ENCODE measurements around the gene KCNK4. TPM values are rescaled to one million over a fixed set of nuclear protein-coding genes. Genes with fewer than 3 reads are reported as not detected.

Gene KCNK4
- under 0.01 TPM in 1 of 2 replicates, not detected in the other for total RNA-seq

GRCh38 chr11:64291262-64291751 lies at the start of gene KCNK4:
TSS of gene KCNK4 (plus strand) at chr11:64291302. CDS start at chr11:64293019, 1,717 bp downstream.

GRCh38 chr11:64246871-64247728 lies 44.0 kb upstream of the KCNK4 start, which contains the start of gene PPP1R14B:
TSS of gene PPP1R14B (minus strand) at chr11:64246943. CDS start at chr11:64246673, 270 bp downstream.

GRCh38 chr11:64251016-64251752 lies 39.9 kb upstream of the KCNK4 start, which contains the start of gene PLCB3:
TSS of gene PLCB3 (plus strand) at chr11:64251530. CDS start at chr11:64251650, 120 bp downstream.

GRCh38 chr11:64284048-64284961 lies 6.8 kb upstream of the KCNK4 start, which contains the start of gene BAD:
TSS of gene BAD (minus strand) at chr11:64284665. CDS start at chr11:64284368, 297 bp downstream.

GRCh38 chr11:64284962-64285884 lies 5.9 kb upstream of the KCNK4 start, which contains the start of gene GPR137:
TSS of gene GPR137 (plus strand) at chr11:64285848. CDS start at chr11:64286525, 677 bp downstream.

GRCh38 chr11:64299847-64300648 lies 8.9 kb downstream of the KCNK4 start, which contains the start of gene CATSPERZ:
TSS of gene CATSPERZ (plus strand) at chr11:64300358. CDS start at chr11:64300411, 53 bp downstream.

GRCh38 chr11:64305075-64305690 lies 14.1 kb downstream of the KCNK4 start, which contains the start of gene ESRRA:
TSS of gene ESRRA (plus strand) at chr11:64305524. CDS start at chr11:64307180, 1,656 bp downstream.

GRCh38 chr11:64317325-64317960 lies 26.3 kb downstream of the KCNK4 start, which contains the start of gene TRMT112:
TSS of gene TRMT112 (minus strand) at chr11:64317559. CDS start at chr11:64317526, 33 bp downstream.

GRCh38 chr11:64317961-64318765 lies 27.1 kb downstream of the KCNK4 start, which contains the start of gene PRDX5:
TSS of gene PRDX5 (plus strand) at chr11:64318121. CDS start at chr11:64318216, 95 bp downstream.

GRCh38 chr11:64339754-64340408 lies 48.8 kb downstream of the KCNK4 start, which contains the start of gene CCDC88B:
TSS of gene CCDC88B (plus strand) at chr11:64340204. CDS start at chr11:64340267, 63 bp downstream.

Small RNA genes lying within 50 kb of the gene (small RNA-seq; reads per million reads assigned to genes)
- gene MIR7155: not detected
- gene RF00019: not detected

Other genes with a start within 250 kb of the KCNK4 start
- gene MACROD1, start 125.2 kb upstream of the KCNK4 start, total RNA-seq: 7.2 and 19.6 TPM in 2 replicates
- 57.3 and 97.9 TPM in 2 replicates for gene STIP1, start 105.1 kb upstream of the KCNK4 start, total RNA-seq
- gene FERMT3, start 84.6 kb upstream of the KCNK4 start, total RNA-seq: 0.39 and 0.43 TPM in 2 replicates
- gene TRPT1, start 65.1 kb upstream of the KCNK4 start, total RNA-seq: 31.4 and 36.7 TPM in 2 replicates
- gene NUDT22, start 65.0 kb upstream of the KCNK4 start, total RNA-seq: 42.0 and 67.0 TPM in 2 replicates
- gene DNAJC4, start 60.8 kb upstream of the KCNK4 start, total RNA-seq: 10.0 and 34.9 TPM in 2 replicates
- gene VEGFB, start 56.7 kb upstream of the KCNK4 start, total RNA-seq: 18.1 and 19.2 TPM in 2 replicates
- gene FKBP2, start 50.2 kb upstream of the KCNK4 start, total RNA-seq: 25.8 and 70.3 TPM in 2 replicates
- 118 and 386 TPM in 2 replicates for gene PPP1R14B, start 44.4 kb upstream of the KCNK4 start, total RNA-seq
- 34.9 and 60.6 TPM in 2 replicates for gene PLCB3, start 39.8 kb upstream of the KCNK4 start, total RNA-seq
- 68.3 and 93.5 TPM in 2 replicates for gene BAD, start 6.6 kb upstream of the KCNK4 start, total RNA-seq
- 19.2 and 20.0 TPM in 2 replicates for gene GPR137, start 5.5 kb upstream of the KCNK4 start, total RNA-seq
- gene CATSPERZ, start 9.1 kb downstream of the KCNK4 start, total RNA-seq: not detected in 2 replicates
- gene ESRRA, start 14.2 kb downstream of the KCNK4 start, total RNA-seq: 23.9 and 42.8 TPM in 2 replicates
- gene TRMT112, start 26.3 kb downstream of the KCNK4 start, total RNA-seq: 190 and 216 TPM in 2 replicates
- gene PRDX5, start 26.8 kb downstream of the KCNK4 start, total RNA-seq: 191 and 275 TPM in 2 replicates
- 1.2 and 2.4 TPM in 2 replicates for gene CCDC88B, start 48.9 kb downstream of the KCNK4 start, total RNA-seq
- 56.9 and 152 TPM in 2 replicates for gene RPS6KA4, start 67.9 kb downstream of the KCNK4 start, total RNA-seq

Measured in placental epithelial cell (primary cell).